Activated CD8-positive, alpha-beta memory T cell treated with anti-CD3 and anti-CD28 coated beads, Interleukin-2, amount 50 U/mL, for 48 hours (primary cell): ENCODE data around the gene SLC12A6.
A peak's percentile ranks its signal among the peaks of the same experiment; 100 is the strongest.
"Not testable (repeated sequence)": the region's sequence is repeated elsewhere in the genome, so short reads cannot be mapped to it uniquely, and the experiment has no call there.

Experiments used
- DNase-seq: peaks from one replicate; pipeline ENCODE4 v3.0.0-alpha.2; 2020

Gene SLC12A6

GRCh38 chr15:34248190-34248589 is 89.4 kb downstream of the SLC12A6 start:
- no peak for DNase-seq

GRCh38 chr15:34246276-34246976 is 91.2 kb downstream of the SLC12A6 start:
- DNase-seq, result no peak

GRCh38 chr15:34243226-34243625 is 94.4 kb downstream of the SLC12A6 start:
- DNase-seq, result no peak

- no peak for DNase-seq
Observed at GRCh38 chr15:34242331-34242710, 95.3 kb downstream of the SLC12A6 start.

GRCh38 chr15:34241376-34242330 is 95.9 kb downstream of the SLC12A6 start:
- no peak for DNase-seq

GRCh38 chr15:34240537-34240936 is 97.0 kb downstream of the SLC12A6 start:
- DNase-seq, result no peak

- no peak for DNase-seq
Observed at GRCh38 chr15:34239151-34239808, 98.3 kb downstream of the SLC12A6 start.

GRCh38 chr15:34233614-34234013 is 104.0 kb downstream of the SLC12A6 start:
- DNase-seq, result no peak

- no peak for DNase-seq
Observed at GRCh38 chr15:34223904-34224596, 113.5 kb downstream of the SLC12A6 start.

GRCh38 chr15:34217587-34218225 is 119.9 kb downstream of the SLC12A6 start:
- DNase-seq, result no peak

GRCh38 chr15:34216527-34217270 is 120.9 kb downstream of the SLC12A6 start:
- no peak for DNase-seq

GRCh38 chr15:34214135-34214534 is 123.4 kb downstream of the SLC12A6 start:
- no peak for DNase-seq

GRCh38 chr15:34213690-34214089 is 123.9 kb downstream of the SLC12A6 start:
- DNase-seq, result no peak

GRCh38 chr15:34209421-34210282 is 127.9 kb downstream of the SLC12A6 start, which contains the start of gene KATNBL1:
KATNBL1 (minus strand) TSS chr15:34210096; CDS start chr15:34163676, 46,420 bp downstream.
- peak; percentile 100 for DNase-seq

- DNase-seq, result no peak
Observed at GRCh38 chr15:34206011-34206410, 131.6 kb downstream of the SLC12A6 start.

- DNase-seq, result no peak
Observed at GRCh38 chr15:34203936-34204335, 133.6 kb downstream of the SLC12A6 start.

- no peak for DNase-seq
Observed at GRCh38 chr15:34203305-34203704, 134.3 kb downstream of the SLC12A6 start.

GRCh38 chr15:34193272-34193671 is 144.3 kb downstream of the SLC12A6 start:
- DNase-seq, result not testable (repeated sequence)

- no peak for DNase-seq
Observed at GRCh38 chr15:34188711-34189110, 148.9 kb downstream of the SLC12A6 start.

- no peak for DNase-seq
Observed at GRCh38 chr15:34185666-34186065, 151.9 kb downstream of the SLC12A6 start.
